GM12878 (cell line): ENCODE measurements around the gene TYW3. TPM values are rescaled to one million over a fixed set of nuclear protein-coding genes. Genes with fewer than 3 reads are reported as not detected.

Source experiments
- ATAC-seq: fragments of 200-7000 bp; cut with Tn5 transposase; 3 replicates; pipeline ENCODE4 v1.9.1; 2020; ENCODE audit warnings: mild to moderate bottlenecking, moderate library complexity
- BruUV-seq: library from RNA; stranded (reverse); fragments of 400-500 nt; replicated peaks from 2 replicates; lab custom pipeline; 2021; lab: Mats Ljungman, UMichigan
- CTCF ChIA-PET: fragments of 300-600 bp; sonication (Branson Sonifier 250); formaldehyde crosslinking; extraction: SDS; loops from one replicate; lab custom pipeline; 2021; ENCODE audit warnings: inconsistent platforms; lab: Yijun Ruan, JAX
- POLR2A ChIA-PET: fragments of 350-600 bp; formaldehyde crosslinking; extraction: SDS; loops from one replicate; lab custom pipeline; 2021; ENCODE audit warnings: inconsistent platforms; lab: Charles Lee
- RAD21 ChIA-PET: fragments of 300-600 bp; sonication (Branson Sonifier 250); formaldehyde crosslinking; loops from one replicate; lab custom pipeline; 2023; ENCODE audit warnings: antibody characterized with exemption; ENCODE audit not compliant: unreplicated experiment; lab: Charles Lee
- SMC1A ChIA-PET: fragments of 300-600 bp; sonication (Branson Sonifier 250); formaldehyde crosslinking; loops from one replicate; lab custom pipeline; 2023; ENCODE audit not compliant: unreplicated experiment, uncharacterized antibody; lab: Charles Lee
- DNase-seq: peaks from one replicate; pipeline ENCODE4 v3.0.0-alpha.2; 2011; ENCODE audit warnings: low read depth, low spot score
- FAIRE-seq: peaks from 3 replicates; lab custom pipeline; 2011; peaks lifted over from hg19 to GRCh38; lab: Jason Lieb, UNC
- H2AFZ ChIP-seq: 2 replicates; pipeline ENCODE4 v1.6.0; 2011; ENCODE audit warnings: low read depth, low read length, control low read depth; ENCODE audit not compliant: control insufficient read depth
- H3K27ac ChIP-seq: 2 replicates; pipeline ENCODE4 v1.5.1; 2011; ENCODE audit warnings: control low read depth; ENCODE audit not compliant: control insufficient read depth, insufficient read depth
- H3K27me3 ChIP-seq, 2 experiments: replicated peaks in 1 of 2; 2 replicates each; pipeline versions ENCODE4 v1.6.0 to v1.6.1; 2011; ENCODE audit warnings: low read length in 1 of 2; ENCODE audit not compliant: control insufficient read depth in 2 of 2, insufficient read depth in 2 of 2
- H3K36me3 ChIP-seq, 2 experiments: 2 replicates each; pipeline ENCODE4 v1.5.1; 2011; ENCODE audit warnings: low read length in 1 of 2; ENCODE audit not compliant: control insufficient read depth in 2 of 2, insufficient read depth in 2 of 2
- H3K4me1 ChIP-seq: 2 replicates; pipeline ENCODE4 v1.6.1; 2011; ENCODE audit warnings: mild to moderate bottlenecking, low read length, moderate library complexity, mixed read lengths; ENCODE audit not compliant: control insufficient read depth, insufficient read depth
- H3K4me2 ChIP-seq: 2 replicates; pipeline ENCODE4 v1.6.0; 2011; ENCODE audit warnings: control low read depth; ENCODE audit not compliant: control insufficient read depth, insufficient read depth
- H3K4me3 ChIP-seq: fragments of 200-600 bp; sonication (generic); 2 replicates; pipeline ENCODE4 v1.5.1; 2016
- H3K79me2 ChIP-seq: 2 replicates; pipeline ENCODE4 v1.6.0; 2011; ENCODE audit warnings: low read length; ENCODE audit not compliant: control insufficient read depth, insufficient read depth
- H3K9ac ChIP-seq: 2 replicates; pipeline ENCODE4 v1.8.0; 2011; ENCODE audit warnings: low read length, control low read depth, mixed read lengths; ENCODE audit not compliant: control insufficient read depth, insufficient read depth
- H3K9me3 ChIP-seq: replicated peaks from 3 replicates; pipeline ENCODE4 v1.5.1; 2011; ENCODE audit warnings: mild to moderate bottlenecking, low read length; ENCODE audit not compliant: control insufficient read depth, insufficient read depth
- H4K20me1 ChIP-seq: 2 replicates; pipeline ENCODE4 v1.6.0; 2011; ENCODE audit not compliant: control insufficient read depth, insufficient read depth
- BCL11A ChIP-seq: IDR thresholded peaks from 2 replicates; pipeline ENCODE4 v1.6.1; 2011; ENCODE audit warnings: low read depth, low read length
- BCLAF1 ChIP-seq: fragments of 450-650 bp; IDR thresholded peaks from 2 replicates; pipeline ENCODE4 v1.6.1; 2017; ENCODE audit warnings: antibody characterized with exemption, mild to moderate bottlenecking, moderate library complexity
- BHLHE40 ChIP-seq, 2 experiments: fragments of 450-650 bp in 1 of 2; IDR thresholded peaks; 2 replicates each; pipeline ENCODE4 v1.6.1; 2011 to 2017; ENCODE audit warnings: low read depth in 2 of 2, borderline replicate concordance in 1 of 2, improper control_type of control experiment in 1 of 2, low read length in 1 of 2, mild to moderate bottlenecking in 1 of 2
- DPF2 ChIP-seq: fragments of 450-650 bp; IDR thresholded peaks from 2 replicates; pipeline ENCODE4 v1.6.1; 2017; ENCODE audit warnings: mild to moderate bottlenecking
- EGR1 ChIP-seq, 2 experiments: IDR thresholded peaks; 1 replicate in 1 of 2; 2 replicates in 1 of 2; pipeline ENCODE4 v1.6.1; 2011 to 2012; ENCODE audit warnings: low read depth in 2 of 2, low read length in 2 of 2, borderline replicate concordance in 1 of 2, mild to moderate bottlenecking in 1 of 2, moderate library complexity in 1 of 2
- MTA2 ChIP-seq: fragments of 450-650 bp; IDR thresholded peaks from 2 replicates; pipeline ENCODE4 v1.6.1; 2016; ENCODE audit warnings: low read depth, mild to moderate bottlenecking, moderate library complexity
- NFYA ChIP-seq: IDR thresholded peaks from 2 replicates; pipeline ENCODE4 v1.6.1; 2011; ENCODE audit warnings: low read depth, mild to moderate bottlenecking, low read length, improper control_type of control experiment, borderline replicate concordance
- NR2C2 ChIP-seq: IDR thresholded peaks from 2 replicates; pipeline ENCODE4 v1.6.1; 2011; ENCODE audit warnings: borderline replicate concordance, low read depth; ENCODE audit not compliant: control insufficient read depth, insufficient read length
- NR2F1 ChIP-seq: fragments of 450-650 bp; conservative IDR thresholded peaks from 2 replicates; pipeline ENCODE4 v1.6.1; 2017; ENCODE audit warnings: mild to moderate bottlenecking
- PAX5 ChIP-seq: IDR thresholded peaks from 2 replicates; pipeline ENCODE4 v1.6.1; 2011; ENCODE audit warnings: low read depth, low read length, borderline replicate concordance
- POLR2A ChIP-seq: IDR thresholded peaks from 2 replicates; pipeline ENCODE4 v1.6.1; 2011; ENCODE audit warnings: low read depth, mild to moderate bottlenecking, low read length
- RCOR1 ChIP-seq: conservative IDR thresholded peaks from 2 replicates; pipeline ENCODE4 v1.6.1; 2012; ENCODE audit warnings: low read depth, low read length, improper control_type of control experiment
- RUNX3 ChIP-seq: IDR thresholded peaks from 2 replicates; pipeline ENCODE4 v1.6.1; 2012; ENCODE audit warnings: low read length, inconsistent platforms
- ZNF217 ChIP-seq: fragments of 450-650 bp; IDR thresholded peaks from 2 replicates; pipeline ENCODE4 v1.6.1; 2017; ENCODE audit warnings: antibody characterized with exemption, mild to moderate bottlenecking
- WGBS: methylation state at CpG from one replicate; pipeline ENCODE4 v1.1.6; 2016; ENCODE audit warnings: low lambda C conversion rate; ENCODE audit not compliant: insufficient replicate concordance, insufficient coverage; ENCODE audit errors: missing lambda C conversion rate; 5-methylcytosine and 5-hydroxymethylcytosine counted together
- in situ Hi-C: fragments of 300-500 bp; cut with MboI; formaldehyde crosslinking; loops from 9 replicates; pipeline ENCODE4 v1.14.3; 2018; ENCODE audit warnings: mixed read lengths
- intact Hi-C: fragments of 100-400 bp; cut with micrococcal nuclease; formaldehyde crosslinking; loops from one replicate; pipeline ENCODE4 v1.14.2; 2022; ENCODE audit not compliant: unreplicated experiment
- polyA plus RNA-seq, 11 experiments: library from polyadenylated mRNA; depleted of rRNA in 4 of 11; unstranded in 6 of 11; stranded (reverse) in 5 of 11; fragments of >200 nt; fragmentation: Nextera tagmentation in 4 of 11; fragmentation: Illumina TruSeq in 1 of 11; extraction: Ambion mirVana in 4 of 11; extraction: Trizol in 1 of 11; gene quantifications; 1 replicate in 1 of 11; 2 replicates in 10 of 11; pipeline versions ENCODE4 v1.2.1 to v1.2.3, GENCODE V29; 2011 to 2016; ENCODE audit warnings: inconsistent platforms in 2 of 11, missing spikeins in 2 of 11, low read depth in 1 of 11
- total RNA-seq, 4 experiments: library from RNA; depleted of rRNA in 3 of 4; stranded (reverse); fragments of >200 nt in 3 of 4; fragmentation: Illumina TruSeq in 1 of 4; extraction: Trizol in 1 of 4; gene quantifications; 2 replicates each; pipeline versions ENCODE4 v1.2.1 to v1.2.3, GENCODE V29; 2013 to 2021
- TF ChIP-seq, protein P1 (sequence below): fragments of 450-650 bp; IDR thresholded peaks from 2 replicates; pipeline ENCODE4 v1.6.1; 2017; ENCODE audit warnings: mild to moderate bottlenecking, low read depth, inconsistent platforms; ENCODE audit not compliant: poor library complexity, severe bottlenecking
- TF ChIP-seq, protein P2 (sequence below): IDR thresholded peaks from 2 replicates; pipeline ENCODE4 v1.6.1; 2012; ENCODE audit warnings: mild to moderate bottlenecking, low read depth, low read length

Gene TYW3
- total and polyA plus RNA-seq, 10 of the 15 experiments (the other 5 are each of a cell fraction or from before 2014, with no cell fraction given), result 18.6 to 54.4 (median 32.8) TPM

DNA sequence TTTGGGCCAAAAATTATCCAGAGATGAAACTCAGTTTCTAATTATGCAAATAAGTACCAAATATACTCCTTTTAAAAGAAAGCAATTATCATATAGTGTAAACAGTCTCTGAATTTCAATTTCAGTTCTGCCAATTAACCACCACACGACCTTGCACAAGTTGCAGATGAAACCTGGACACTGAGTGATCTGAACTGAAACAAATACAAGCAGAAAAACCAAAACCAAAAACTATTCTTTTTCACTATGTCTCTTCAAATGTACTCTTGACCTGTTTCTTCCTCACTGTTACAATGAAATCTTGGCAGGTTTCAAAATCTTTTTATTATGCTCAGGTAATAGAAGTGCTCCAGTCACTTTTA, 79.2 kb downstream of the TYW3 start:
- Histone ChIP-seq H3K4me1 (peaks cover 16% of the 10 kb centered on the region), H3K27ac (peak overlapping the region; percentile 31; the same call in 1 of the 2 replicates), H3K9ac (no peak overlapping the region), H3K9me3 (no peaks in the 10 kb centered on the region), H2AFZ (no peak overlapping the region), H3K79me2 (no peaks in the 10 kb centered on the region), H3K4me3 (no peak overlapping the region; the same call in 1 of the 2 replicates), H4K20me1 (no peaks in the 10 kb centered on the region), H3K27me3 (no peaks in the 10 kb centered on the region), H3K4me2 (peak overlapping the region; percentile 86), H3K36me3 (no peaks in the 10 kb centered on the region)
- BruUV-seq, result no TSS peak
- 0% methylated on average over 1 of the region's 1 CpG for WGBS
- in situ Hi-C loops (no loop called here), intact Hi-C loops (no loop called here)
- ChIA-PET RAD21 (no interaction called here), SMC1A (no interaction called here), CTCF (no interaction called here), POLR2A (no interaction called here)
- ATAC-seq, result peak; percentile 95
- peak; percentile 45 for DNase-seq
- peak; percentile 95 for FAIRE-seq
- TF ChIP-seq EGR1 (IDR thresholded peaks at IDR 0.05; ENCODE audit: borderline replicate concordance in 1 of 2, low read depth in 2 of 2, low read length in 2 of 2) (no peak), PAX5 (0 out of 2 replicates have a peak, but pooled peaks have one; percentile 16), BCL11A (peak; percentile 45; the same call in 1 of the 2 replicates), MTA2 (peak; percentile 88), RCOR1 (0 out of 2 replicates have a peak, but pooled peaks have one; percentile 33), ZNF217 (0 out of 2 replicates have a peak, but pooled peaks have one; percentile 70), NFYA (no peak), RUNX3 (peak; percentile 62), NR2C2 (no peak), BCLAF1 (no peak), BHLHE40 (IDR thresholded peaks at IDR 0.05; ENCODE audit: borderline replicate concordance in 1 of 2, low read depth in 2 of 2, low read length in 1 of 2) (peak; percentile 21 to 59; a peak in 1 of 4 replicates), NR2F1 (peak; percentile 37; the same call in 1 of the 2 replicates), DPF2 (peak; percentile 33; the same call in 1 of the 2 replicates), POLR2A (no peak)
- TF ChIP-seq, protein P1, sequence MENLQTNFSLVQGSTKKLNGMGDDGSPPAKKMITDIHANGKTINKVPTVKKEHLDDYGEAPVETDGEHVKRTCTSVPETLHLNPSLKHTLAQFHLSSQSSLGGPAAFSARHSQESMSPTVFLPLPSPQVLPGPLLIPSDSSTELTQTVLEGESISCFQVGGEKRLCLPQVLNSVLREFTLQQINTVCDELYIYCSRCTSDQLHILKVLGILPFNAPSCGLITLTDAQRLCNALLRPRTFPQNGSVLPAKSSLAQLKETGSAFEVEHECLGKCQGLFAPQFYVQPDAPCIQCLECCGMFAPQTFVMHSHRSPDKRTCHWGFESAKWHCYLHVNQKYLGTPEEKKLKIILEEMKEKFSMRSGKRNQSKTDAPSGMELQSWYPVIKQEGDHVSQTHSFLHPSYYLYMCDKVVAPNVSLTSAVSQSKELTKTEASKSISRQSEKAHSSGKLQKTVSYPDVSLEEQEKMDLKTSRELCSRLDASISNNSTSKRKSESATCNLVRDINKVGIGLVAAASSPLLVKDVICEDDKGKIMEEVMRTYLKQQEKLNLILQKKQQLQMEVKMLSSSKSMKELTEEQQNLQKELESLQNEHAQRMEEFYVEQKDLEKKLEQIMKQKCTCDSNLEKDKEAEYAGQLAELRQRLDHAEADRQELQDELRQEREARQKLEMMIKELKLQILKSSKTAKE, result peak; percentile 25
- TF ChIP-seq, protein P2, sequence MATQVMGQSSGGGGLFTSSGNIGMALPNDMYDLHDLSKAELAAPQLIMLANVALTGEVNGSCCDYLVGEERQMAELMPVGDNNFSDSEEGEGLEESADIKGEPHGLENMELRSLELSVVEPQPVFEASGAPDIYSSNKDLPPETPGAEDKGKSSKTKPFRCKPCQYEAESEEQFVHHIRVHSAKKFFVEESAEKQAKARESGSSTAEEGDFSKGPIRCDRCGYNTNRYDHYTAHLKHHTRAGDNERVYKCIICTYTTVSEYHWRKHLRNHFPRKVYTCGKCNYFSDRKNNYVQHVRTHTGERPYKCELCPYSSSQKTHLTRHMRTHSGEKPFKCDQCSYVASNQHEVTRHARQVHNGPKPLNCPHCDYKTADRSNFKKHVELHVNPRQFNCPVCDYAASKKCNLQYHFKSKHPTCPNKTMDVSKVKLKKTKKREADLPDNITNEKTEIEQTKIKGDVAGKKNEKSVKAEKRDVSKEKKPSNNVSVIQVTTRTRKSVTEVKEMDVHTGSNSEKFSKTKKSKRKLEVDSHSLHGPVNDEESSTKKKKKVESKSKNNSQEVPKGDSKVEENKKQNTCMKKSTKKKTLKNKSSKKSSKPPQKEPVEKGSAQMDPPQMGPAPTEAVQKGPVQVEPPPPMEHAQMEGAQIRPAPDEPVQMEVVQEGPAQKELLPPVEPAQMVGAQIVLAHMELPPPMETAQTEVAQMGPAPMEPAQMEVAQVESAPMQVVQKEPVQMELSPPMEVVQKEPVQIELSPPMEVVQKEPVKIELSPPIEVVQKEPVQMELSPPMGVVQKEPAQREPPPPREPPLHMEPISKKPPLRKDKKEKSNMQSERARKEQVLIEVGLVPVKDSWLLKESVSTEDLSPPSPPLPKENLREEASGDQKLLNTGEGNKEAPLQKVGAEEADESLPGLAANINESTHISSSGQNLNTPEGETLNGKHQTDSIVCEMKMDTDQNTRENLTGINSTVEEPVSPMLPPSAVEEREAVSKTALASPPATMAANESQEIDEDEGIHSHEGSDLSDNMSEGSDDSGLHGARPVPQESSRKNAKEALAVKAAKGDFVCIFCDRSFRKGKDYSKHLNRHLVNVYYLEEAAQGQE, result no peak
